GM19372 (cell line): ENCODE data around the gene ELMO1.
"Not testable (repeated sequence)": the region's sequence is repeated elsewhere in the genome, so short reads cannot be mapped to it uniquely, and the experiment has no call there.

Experiments
- ATAC-seq: cut with Tn5 transposase; IDR thresholded peaks from one replicate; pipeline ENCODE4 v1.9.1; 2021; ENCODE audit warnings: mild to moderate bottlenecking, low read depth, moderate library complexity; ENCODE audit not compliant: unreplicated experiment

Gene ELMO1

DNA sequence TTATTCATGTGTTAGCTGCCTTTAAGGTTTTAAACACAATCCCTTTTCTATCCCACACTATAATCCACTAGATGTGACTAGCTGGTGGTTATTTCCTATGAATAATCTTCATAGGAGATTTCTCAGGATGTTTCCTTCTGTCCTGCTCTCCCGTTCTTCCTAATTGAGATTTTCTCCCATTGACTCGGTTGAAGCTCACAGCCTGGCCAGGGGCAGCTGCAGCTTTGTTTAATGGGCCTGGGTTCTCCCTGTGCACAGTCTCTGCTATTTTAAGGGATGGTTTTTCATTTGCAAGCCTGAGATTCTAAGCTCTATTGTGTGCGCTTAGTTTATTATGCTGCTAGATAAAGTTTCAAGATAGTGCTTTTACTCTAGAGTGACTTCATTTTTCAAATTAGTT lies 441.0 kb downstream of the ELMO1 start:
- ATAC-seq = no peak

DNA sequence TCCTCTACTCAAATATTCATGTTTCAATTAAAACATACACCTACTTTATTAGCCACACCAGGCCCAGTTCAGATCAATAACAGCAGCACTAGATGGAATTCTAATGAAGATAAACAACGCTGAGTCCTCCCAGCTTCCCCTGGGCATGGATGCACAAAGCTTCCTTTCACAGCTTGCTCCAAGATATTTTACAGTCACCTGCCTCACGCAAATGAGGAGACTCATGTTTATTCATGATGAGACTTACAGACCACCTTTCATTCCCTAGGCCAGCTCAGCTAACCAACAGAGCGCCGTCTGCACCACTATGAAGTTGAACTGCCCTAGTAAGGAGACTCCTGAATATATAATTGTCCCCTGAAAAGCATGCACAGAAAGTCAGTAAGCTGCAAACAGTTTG lies 441.4 kb downstream of the ELMO1 start:
- ATAC-seq = no peak

DNA sequence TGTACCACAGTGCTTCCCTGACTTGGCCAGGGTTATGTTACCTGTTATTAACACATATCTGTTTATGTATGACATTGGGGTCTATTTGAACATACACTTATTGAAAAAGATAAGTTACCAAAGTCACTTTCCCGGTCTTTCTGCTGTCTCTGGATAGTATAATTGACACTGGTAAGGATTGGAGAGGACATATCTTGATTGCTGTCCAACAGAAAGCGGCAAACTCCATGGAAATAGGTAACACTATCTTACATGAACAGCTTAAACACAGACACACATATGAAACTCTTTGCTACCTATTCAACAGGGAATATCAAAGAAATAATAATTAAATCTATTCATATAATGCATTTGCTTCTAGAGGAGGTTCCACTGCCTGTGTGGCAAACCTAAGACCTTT lies 441.9 kb downstream of the ELMO1 start:
- no peak for ATAC-seq

DNA sequence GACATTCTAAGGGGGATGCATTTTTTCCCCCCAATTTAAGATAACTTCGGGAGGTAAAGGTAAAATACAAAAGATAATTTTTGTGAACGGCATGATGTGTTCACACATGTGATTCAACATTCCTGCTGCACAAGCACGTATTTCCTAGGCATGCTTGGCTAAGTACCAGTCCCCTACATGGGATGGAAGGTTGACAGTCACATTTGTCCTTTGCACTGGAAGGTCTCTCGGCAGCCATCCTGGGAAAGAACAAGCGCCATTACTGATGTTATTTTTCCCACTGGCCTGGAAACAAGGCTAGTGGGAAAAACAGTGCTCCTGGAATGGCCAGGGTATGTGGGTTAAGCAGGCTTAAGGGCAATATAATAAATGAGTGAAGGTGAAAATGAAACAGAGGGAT lies 448.2 kb downstream of the ELMO1 start:
- ATAC-seq = no peak

GRCh38 chr7:36999626-37000485 lies 448.8 kb downstream of the ELMO1 start:
- ATAC-seq = no peak

DNA sequence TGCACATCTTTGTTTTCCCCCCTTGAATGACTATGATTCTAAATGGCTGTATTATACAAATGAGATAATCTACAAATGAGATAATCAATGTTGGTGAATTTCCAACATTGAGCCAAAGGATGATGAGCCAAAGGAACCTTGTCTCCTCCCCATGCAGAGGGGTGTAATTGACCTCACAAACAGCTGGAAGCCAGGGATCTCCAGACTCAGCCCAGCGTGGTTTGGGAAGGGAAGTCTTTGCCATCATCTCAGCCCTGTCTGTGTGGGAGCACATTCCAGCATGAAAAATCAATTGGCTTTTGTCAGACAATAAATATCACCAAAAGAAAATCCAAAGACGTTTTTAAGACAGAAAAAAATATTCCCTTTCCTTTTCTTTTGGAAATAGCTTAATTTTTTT lies 452.9 kb downstream of the ELMO1 start:
- no peak for ATAC-seq

- no peak for ATAC-seq
Measured at GRCh38 chr7:36994456-36995112, 454.1 kb downstream of the ELMO1 start.

DNA sequence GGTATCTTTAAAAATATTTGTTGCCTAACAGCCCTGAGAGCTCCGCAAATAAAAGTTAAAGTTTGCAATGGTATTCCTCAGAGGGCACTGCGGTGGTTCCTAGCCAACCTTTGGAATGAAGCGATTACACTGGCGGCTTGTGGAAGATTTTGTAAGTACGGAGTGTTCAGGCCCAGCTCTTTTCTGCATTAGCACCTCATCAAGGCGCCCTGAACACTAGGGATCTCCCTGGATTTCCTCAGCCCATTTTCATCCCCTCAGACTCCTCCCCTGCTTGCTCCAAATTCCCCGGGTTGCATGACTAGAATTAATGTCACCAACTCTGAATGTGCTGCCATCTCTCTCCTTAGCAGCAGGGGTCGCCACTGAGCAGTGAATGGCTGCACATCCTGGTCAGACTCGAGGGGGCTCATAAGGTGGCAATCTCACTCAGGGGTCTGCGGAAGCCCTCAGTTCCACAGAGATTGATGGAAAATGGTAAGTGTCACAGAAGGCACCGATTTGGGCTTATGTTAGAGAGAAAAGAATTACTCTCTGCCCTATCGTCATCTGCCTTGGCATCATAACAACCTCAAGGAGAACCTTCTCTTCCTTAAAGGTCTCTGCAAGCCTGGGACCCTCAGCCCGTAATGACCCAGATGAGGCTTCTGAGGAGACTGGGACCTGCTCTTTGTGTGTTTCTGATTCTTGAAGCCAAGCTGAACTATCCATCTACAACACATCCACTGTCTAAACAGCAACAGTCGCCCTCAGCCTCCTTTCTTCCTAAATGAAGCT lies 461.5 kb downstream of the ELMO1 start:
- ATAC-seq = peak; percentile 61

DNA sequence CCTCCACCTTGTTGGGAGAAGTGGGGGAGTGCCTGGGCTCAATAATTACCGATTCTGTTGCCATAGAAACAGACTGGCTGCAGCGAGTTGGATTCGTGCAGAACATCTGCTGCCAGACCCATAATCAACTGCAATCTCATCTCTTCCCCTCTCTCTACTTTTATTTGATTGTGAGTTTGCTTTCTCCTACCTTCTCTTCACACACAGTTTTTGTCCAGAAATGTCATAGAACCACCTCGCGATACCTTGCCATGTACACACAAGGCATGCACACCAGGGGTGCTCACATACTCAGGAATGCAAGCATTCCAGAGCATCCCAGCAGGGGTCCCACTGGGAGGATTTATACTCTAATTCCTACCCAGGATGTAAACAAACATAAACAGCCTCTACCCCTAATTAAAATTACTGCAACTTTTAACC lies 462.1 kb downstream of the ELMO1 start:
- no peak for ATAC-seq

DNA sequence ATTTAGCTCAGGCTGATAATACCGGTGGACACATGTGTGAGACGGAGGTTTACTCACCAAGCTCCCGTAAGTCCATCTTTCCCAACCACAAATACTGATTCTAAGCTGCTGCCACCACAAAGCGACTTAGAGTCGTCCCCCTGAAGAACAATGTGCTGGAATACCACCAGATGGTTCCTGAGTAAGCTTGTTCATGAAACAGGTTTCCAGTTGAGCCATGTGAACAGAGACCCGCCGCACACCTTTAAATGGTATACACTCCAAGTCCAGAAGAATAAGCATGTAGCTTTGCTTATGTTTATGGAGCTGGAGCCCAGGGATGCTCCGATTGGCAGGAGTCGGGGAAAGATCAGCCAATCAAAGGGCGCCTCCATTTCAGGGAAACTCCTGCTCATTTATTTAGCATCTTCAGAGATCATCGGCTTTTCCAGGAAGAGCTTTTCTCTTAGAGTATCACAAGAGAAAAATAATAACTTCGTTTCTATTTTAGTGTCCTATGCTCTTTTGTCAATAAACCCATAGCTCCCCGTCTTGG lies 462.7 kb downstream of the ELMO1 start:
- no peak for ATAC-seq

- no peak for ATAC-seq
Measured at GRCh38 chr7:36985316-36985715, 463.3 kb downstream of the ELMO1 start.

GRCh38 chr7:36984710-36985312 lies 463.9 kb downstream of the ELMO1 start:
- ATAC-seq = no peak

- ATAC-seq = no peak
Measured at GRCh38 chr7:36984041-36984521, 464.6 kb downstream of the ELMO1 start.

DNA sequence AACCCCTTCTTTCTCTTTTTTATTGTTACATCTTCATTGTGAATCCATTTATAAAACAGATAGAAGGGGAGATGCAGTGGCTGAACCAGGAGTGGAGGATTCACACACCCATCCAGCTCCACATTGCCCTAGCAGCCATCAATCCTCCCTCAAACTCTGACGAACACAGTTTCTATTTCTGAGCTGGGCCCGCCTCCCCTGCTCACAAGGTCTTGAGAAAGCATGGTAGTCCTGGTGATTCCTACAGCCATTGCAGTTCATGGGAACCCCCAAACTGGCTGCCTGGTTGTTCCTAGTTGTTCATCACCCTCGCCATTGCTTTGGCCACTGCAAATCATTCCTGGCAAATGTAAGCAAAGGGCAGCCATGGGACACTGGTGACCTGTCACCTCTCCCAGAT lies 465.9 kb downstream of the ELMO1 start:
- ATAC-seq = no peak

GRCh38 chr7:36979810-36980248 lies 468.8 kb downstream of the ELMO1 start:
- ATAC-seq = no peak

DNA sequence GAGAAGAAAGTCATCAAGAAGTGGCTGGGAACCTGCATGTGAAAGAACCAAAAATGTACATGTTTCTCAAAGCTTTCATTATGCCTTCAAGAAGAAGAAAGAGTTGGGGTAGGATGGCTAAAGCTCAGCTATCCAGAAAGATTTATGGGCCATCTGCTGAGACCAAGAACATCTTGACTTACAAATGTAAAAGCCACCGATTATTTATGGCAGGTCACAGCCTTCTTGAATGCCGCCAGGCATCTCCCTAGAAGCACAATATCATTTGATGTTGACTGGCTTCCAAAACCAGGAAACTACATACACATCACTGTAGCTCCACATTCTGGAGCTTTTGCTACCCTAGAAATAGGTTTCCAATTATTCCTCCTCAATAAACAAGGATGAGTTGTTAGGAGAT lies 470.2 kb downstream of the ELMO1 start:
- ATAC-seq = no peak

DNA sequence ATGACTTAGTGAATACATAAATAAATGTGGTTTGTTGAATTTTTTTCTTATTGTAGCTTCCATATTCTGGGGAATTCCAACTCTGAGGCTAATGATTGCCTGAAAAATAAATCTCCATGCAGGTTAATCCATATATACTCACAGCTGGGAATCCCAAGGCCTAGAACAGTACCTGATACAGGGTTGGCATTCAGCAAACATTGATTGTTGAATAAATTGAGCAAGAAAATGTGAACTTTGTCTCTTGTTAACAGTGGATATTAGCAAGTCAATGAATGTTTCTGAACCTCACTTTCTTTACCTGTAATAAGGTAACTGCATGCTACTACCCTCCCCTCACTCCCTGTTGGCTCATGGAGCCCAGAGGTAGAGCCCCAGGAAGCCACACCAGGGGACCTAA lies 470.8 kb downstream of the ELMO1 start:
- ATAC-seq = no peak

GRCh38 chr7:36973534-36973933 lies 475.1 kb downstream of the ELMO1 start:
- ATAC-seq = not testable (repeated sequence)

GRCh38 chr7:36972140-36972518 lies 476.5 kb downstream of the ELMO1 start:
- ATAC-seq = no peak

DNA sequence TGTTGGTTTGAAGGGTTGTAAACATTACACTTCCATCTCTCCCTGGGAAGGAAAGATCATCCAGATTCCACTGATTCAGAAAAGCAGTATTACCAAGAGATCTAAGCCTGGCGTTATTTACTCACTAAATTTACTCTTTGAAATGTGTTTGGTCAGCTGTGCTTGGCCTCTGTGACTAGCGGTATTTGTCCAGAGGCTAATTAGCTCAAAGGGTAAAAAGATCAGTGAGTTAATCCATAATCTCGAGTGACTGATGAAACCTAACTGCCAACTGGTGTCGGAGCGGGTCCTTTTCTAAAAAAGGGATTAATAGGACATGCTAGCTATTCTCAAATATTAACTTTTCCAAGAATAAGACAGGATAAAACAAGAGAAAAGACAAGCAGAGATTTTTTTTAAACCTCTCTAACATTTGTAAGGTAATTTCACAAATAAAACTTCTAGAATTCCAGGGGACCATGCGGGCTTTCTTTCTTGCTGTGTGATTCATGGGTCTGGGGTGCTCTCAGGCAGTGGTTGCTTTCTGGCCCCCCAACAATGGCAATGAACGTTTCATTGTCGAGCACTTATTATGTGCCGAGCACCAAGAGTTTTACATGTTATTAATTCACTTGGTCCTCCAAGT lies 477.0 kb downstream of the ELMO1 start:
- no peak for ATAC-seq
